ENCODE results near the gene CAMSAP3.
"Not testable (repeated sequence)": the region's sequence is repeated elsewhere in the genome, so short reads cannot be mapped to it uniquely, and the experiment has no call there.

Gene CAMSAP3

GRCh38 chr19:7640803-7641202 is 45.1 kb downstream of the CAMSAP3 start:
- Mint-ChIP-seq H3K36me3 (ENCODE audit: low read depth) (no peaks in the 10 kb centered on the region), H3K27me3 (ENCODE audit: low read depth) (peaks cover 28% of the 10 kb centered on the region), H3K4me1 (no peaks in the 10 kb centered on the region), H3K4me3 (no peak overlapping the region), H3K27ac (no peak overlapping the region), H3K9me3 (no peaks in the 10 kb centered on the region)
- no peak for TF ChIP-seq CTCF (IDR thresholded peaks at IDR 0.05; ENCODE audit: unreplicated experiment in 3 of 3)

GRCh38 chr19:7641290-7642276 is 45.9 kb downstream of the CAMSAP3 start:
- H3K36me3 Mint-ChIP-seq (ENCODE audit: low read depth) = no peaks in the 10 kb centered on the region
- peaks cover 20% of the 10 kb centered on the region for H3K27me3 Mint-ChIP-seq (ENCODE audit: low read depth)
- no peak overlapping the region for H3K4me3 Mint-ChIP-seq
- no peak overlapping the region for H3K27ac Mint-ChIP-seq
- H3K9me3 Mint-ChIP-seq = no peaks in the 10 kb centered on the region
- no peak for TF ChIP-seq CTCF (IDR thresholded peaks at IDR 0.05; ENCODE audit: unreplicated experiment in 3 of 3)
- H3K4me1 Mint-ChIP-seq = no peaks in the 10 kb centered on the region

GRCh38 chr19:7642295-7643030 is 46.8 kb downstream of the CAMSAP3 start:
- no peaks in the 10 kb centered on the region for H3K4me1 Mint-ChIP-seq
- no peaks in the 10 kb centered on the region for H3K36me3 Mint-ChIP-seq (ENCODE audit: low read depth)
- H3K4me3 Mint-ChIP-seq = no peak overlapping the region
- no peak for TF ChIP-seq CTCF (IDR thresholded peaks at IDR 0.05; ENCODE audit: unreplicated experiment in 3 of 3)
- H3K27me3 Mint-ChIP-seq (ENCODE audit: low read depth) = peaks cover 12% of the 10 kb centered on the region
- H3K9me3 Mint-ChIP-seq = no peaks in the 10 kb centered on the region
- no peak overlapping the region for H3K27ac Mint-ChIP-seq

- Mint-ChIP-seq H3K27ac (no peak overlapping the region), H3K4me3 (no peak overlapping the region), H3K4me1 (no peaks in the 10 kb centered on the region), H3K27me3 (ENCODE audit: low read depth) (peaks cover 6% of the 10 kb centered on the region), H3K36me3 (ENCODE audit: low read depth) (no peaks in the 10 kb centered on the region), H3K9me3 (no peaks in the 10 kb centered on the region)
- no peak for TF ChIP-seq CTCF (IDR thresholded peaks at IDR 0.05; ENCODE audit: unreplicated experiment in 3 of 3)
These were observed 47.4 kb downstream of the CAMSAP3 start for GRCh38 chr19:7643031-7643415.

GRCh38 chr19:7643629-7644549 is 48.2 kb downstream of the CAMSAP3 start:
- H3K36me3 Mint-ChIP-seq (ENCODE audit: low read depth); H3K4me3 Mint-ChIP-seq; H3K9me3 Mint-ChIP-seq; H3K27ac Mint-ChIP-seq; H3K27me3 Mint-ChIP-seq (ENCODE audit: low read depth); H3K4me1 Mint-ChIP-seq: not testable (repeated sequence)

- no peaks in the 10 kb centered on the region for H3K4me1 Mint-ChIP-seq
- no peak overlapping the region for H3K4me3 Mint-ChIP-seq
- no peaks in the 10 kb centered on the region for H3K36me3 Mint-ChIP-seq (ENCODE audit: low read depth)
- no peak overlapping the region for H3K27ac Mint-ChIP-seq
- no peak for TF ChIP-seq CTCF (IDR thresholded peaks at IDR 0.05; ENCODE audit: unreplicated experiment in 3 of 3)
- no peaks in the 10 kb centered on the region for H3K9me3 Mint-ChIP-seq
- no peaks in the 10 kb centered on the region for H3K27me3 Mint-ChIP-seq (ENCODE audit: low read depth)
These were observed 48.9 kb downstream of the CAMSAP3 start for GRCh38 chr19:7644550-7644877.
